Chondrocyte (in vitro differentiated cells): ENCODE results near the gene GABRQ. TPM values are rescaled to one million over a fixed set of nuclear protein-coding genes. Genes with fewer than 3 reads are reported as not detected.

Source experiments
- DNase-seq: peaks from one replicate; pipeline ENCODE4 v3.0.0; 2021; ENCODE audit warnings: mixed read lengths, low spot score
- H3K27ac Mint-ChIP-seq: one replicate; pipeline ENCODE4 v1.8.0; 2021; ENCODE audit warnings: mild to moderate bottlenecking, moderate library complexity, mixed read lengths; ENCODE audit not compliant: unreplicated experiment
- H3K27me3 Mint-ChIP-seq: 2 replicates; pipeline ENCODE4 v1.8.0; 2021; ENCODE audit warnings: low read depth, mixed read lengths
- H3K36me3 Mint-ChIP-seq: 2 replicates; pipeline ENCODE4 v1.8.0; 2021; ENCODE audit warnings: low read depth, mixed read lengths
- H3K4me1 Mint-ChIP-seq: 2 replicates; pipeline ENCODE4 v1.8.0; 2021; ENCODE audit warnings: low read depth, mild to moderate bottlenecking, mixed read lengths
- H3K4me3 Mint-ChIP-seq: one replicate; pipeline ENCODE4 v1.8.0; 2021; ENCODE audit warnings: mild to moderate bottlenecking, moderate library complexity, mixed read lengths; ENCODE audit not compliant: unreplicated experiment
- H3K9me3 Mint-ChIP-seq: 2 replicates; pipeline ENCODE4 v1.8.0; 2021; ENCODE audit warnings: low read depth, mixed read lengths
- total RNA-seq: library from RNA; stranded (reverse); gene quantifications from 3 replicates; pipeline ENCODE4 v1.2.1, GENCODE V29; 2021
- TF ChIP-seq, protein P1 (sequence below): fragments of 200-600 bp; sonication (generic); IDR thresholded peaks from 2 replicates; pipeline ENCODE4 v1.5.0; 2021; ENCODE audit warnings: antibody characterized with exemption, mild to moderate bottlenecking, moderate library complexity

GABRQ gene
- total RNA-seq, 1 donor from 2014 or later, result not detected

DNA sequence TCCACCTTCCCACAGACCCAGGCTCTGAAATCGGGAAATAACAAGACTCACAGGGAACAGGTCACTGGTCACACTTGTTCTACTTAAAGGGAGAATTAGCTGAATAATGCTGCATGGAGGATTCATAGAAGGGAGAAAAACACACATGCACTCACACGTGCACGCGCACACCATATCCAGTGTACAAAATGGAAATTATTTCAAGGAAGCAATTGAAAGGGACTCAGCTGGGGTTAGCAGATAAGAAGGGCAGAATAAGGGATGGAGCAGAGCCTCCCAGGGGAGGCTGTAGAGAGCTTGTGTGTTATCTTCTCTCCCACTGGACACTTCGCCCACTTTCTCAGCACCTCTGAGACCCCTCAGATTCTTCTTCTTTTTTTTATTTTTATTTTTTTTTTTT is 10.3 kb downstream of the GABRQ start:
- DNase-seq, result no peak
- Mint-ChIP-seq H3K4me3 (no peak overlapping the region), H3K9me3 (peaks cover 9% of the 10 kb centered on the region), H3K27ac (no peak overlapping the region), H3K36me3 (no peaks in the 10 kb centered on the region), H3K4me1 (no peaks in the 10 kb centered on the region), H3K27me3 (no peaks in the 10 kb centered on the region)
- TF ChIP-seq, protein P1, sequence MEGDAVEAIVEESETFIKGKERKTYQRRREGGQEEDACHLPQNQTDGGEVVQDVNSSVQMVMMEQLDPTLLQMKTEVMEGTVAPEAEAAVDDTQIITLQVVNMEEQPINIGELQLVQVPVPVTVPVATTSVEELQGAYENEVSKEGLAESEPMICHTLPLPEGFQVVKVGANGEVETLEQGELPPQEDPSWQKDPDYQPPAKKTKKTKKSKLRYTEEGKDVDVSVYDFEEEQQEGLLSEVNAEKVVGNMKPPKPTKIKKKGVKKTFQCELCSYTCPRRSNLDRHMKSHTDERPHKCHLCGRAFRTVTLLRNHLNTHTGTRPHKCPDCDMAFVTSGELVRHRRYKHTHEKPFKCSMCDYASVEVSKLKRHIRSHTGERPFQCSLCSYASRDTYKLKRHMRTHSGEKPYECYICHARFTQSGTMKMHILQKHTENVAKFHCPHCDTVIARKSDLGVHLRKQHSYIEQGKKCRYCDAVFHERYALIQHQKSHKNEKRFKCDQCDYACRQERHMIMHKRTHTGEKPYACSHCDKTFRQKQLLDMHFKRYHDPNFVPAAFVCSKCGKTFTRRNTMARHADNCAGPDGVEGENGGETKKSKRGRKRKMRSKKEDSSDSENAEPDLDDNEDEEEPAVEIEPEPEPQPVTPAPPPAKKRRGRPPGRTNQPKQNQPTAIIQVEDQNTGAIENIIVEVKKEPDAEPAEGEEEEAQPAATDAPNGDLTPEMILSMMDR, result no peak

DNA sequence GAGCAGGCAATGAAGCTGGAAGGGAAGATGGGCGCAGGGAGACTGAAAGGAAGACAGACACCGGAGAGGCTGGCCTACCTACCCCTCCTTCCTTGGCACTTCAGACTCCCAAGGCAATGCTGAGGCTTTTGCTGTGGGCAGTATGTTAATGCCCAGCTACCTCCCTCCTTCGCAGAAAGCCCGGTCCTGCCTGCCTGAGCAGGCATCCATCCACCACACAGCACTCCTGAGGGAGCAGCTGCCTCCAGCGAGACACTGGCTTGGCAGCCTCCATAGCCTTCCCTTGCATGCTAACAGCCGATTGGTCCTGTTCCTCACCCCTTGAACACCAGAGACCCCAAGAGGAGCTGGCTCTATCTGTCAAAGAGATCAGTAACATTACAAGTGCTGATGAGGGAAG is 14.4 kb downstream of the GABRQ start:
- peaks cover 29% of the 10 kb centered on the region for H3K9me3 Mint-ChIP-seq
- H3K4me1 Mint-ChIP-seq, result no peaks in the 10 kb centered on the region
- H3K27ac Mint-ChIP-seq, result no peak overlapping the region
- H3K36me3 Mint-ChIP-seq, result no peaks in the 10 kb centered on the region
- TF ChIP-seq, protein P1, result no peak
- H3K4me3 Mint-ChIP-seq, result no peak overlapping the region
- no peak for DNase-seq
- no peaks in the 10 kb centered on the region for H3K27me3 Mint-ChIP-seq

DNA sequence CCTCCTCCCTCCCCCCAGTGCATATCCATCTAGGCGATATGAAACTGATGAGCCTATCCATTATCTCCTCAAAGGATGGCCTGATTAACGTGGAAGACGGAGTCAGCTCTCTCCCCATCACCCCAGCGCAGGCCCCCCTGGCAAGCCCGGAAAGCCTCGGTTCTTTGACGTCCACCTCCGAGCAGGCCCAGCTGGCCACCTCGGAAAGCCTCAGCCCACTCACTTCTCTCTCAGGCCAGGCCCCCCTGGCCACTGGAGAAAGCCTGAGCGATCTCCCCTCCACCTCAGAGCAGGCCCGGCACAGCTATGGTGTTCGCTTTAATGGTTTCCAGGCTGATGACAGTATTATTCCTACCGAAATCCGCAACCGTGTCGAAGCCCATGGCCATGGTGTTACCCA is 14.8 kb downstream of the GABRQ start:
- no peak for DNase-seq
- Mint-ChIP-seq H3K4me1 (no peaks in the 10 kb centered on the region), H3K4me3 (no peak overlapping the region), H3K27me3 (no peaks in the 10 kb centered on the region), H3K27ac (no peak overlapping the region), H3K9me3 (peaks cover 30% of the 10 kb centered on the region), H3K36me3 (no peaks in the 10 kb centered on the region)
- TF ChIP-seq, protein P1, result no peak

DNA sequence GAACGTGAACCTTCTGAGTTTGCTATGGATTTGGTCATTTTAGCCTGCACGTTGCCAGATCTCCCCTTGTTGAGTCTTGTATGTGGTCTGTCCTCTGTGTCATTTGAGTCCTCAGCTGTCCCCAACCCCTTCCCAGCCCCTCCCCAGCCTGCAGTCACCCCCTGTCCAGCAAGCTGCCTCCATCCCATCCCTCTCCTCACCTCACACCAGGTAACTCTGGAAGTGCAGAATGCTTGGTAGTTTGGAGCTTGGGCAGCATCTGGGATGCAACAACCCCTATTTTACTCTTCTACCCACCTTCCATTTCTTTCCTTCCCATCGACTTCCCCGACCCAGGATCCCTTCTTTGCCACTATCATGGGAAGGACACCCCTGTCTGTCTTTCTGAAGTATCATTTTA is 18.4 kb downstream of the GABRQ start:
- H3K27me3 Mint-ChIP-seq, result no peaks in the 10 kb centered on the region
- no peaks in the 10 kb centered on the region for H3K36me3 Mint-ChIP-seq
- no peak for DNase-seq
- TF ChIP-seq, protein P1, result no peak
- H3K4me3 Mint-ChIP-seq, result no peak overlapping the region
- H3K9me3 Mint-ChIP-seq, result peaks cover 23% of the 10 kb centered on the region
- no peak overlapping the region for H3K27ac Mint-ChIP-seq
- no peaks in the 10 kb centered on the region for H3K4me1 Mint-ChIP-seq

DNA sequence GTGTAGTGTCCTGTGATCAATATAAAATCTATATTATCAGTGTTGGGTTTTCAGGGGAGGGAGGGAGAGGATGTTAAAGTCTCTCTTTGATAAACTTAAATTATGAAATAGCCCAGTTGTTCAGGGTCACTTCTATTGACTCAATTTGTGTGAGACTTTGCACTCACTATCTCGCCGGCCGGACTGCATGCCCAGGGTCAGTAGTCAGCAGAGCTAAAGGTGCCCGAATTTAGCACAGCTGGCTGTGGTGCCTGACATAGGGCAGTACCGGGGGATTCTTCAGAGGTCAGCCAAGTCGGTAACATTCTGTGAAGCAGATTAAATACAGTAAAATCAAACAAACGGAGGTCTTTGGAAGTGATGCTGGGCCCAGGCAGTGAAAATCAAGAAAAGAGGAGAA is 19.2 kb downstream of the GABRQ start:
- H3K4me3 Mint-ChIP-seq, result no peak overlapping the region
- H3K36me3 Mint-ChIP-seq, result no peaks in the 10 kb centered on the region
- no peaks in the 10 kb centered on the region for H3K4me1 Mint-ChIP-seq
- no peak overlapping the region for H3K27ac Mint-ChIP-seq
- H3K9me3 Mint-ChIP-seq, result peaks cover 23% of the 10 kb centered on the region
- TF ChIP-seq, protein P1, result no peak
- DNase-seq, result no peak
- no peaks in the 10 kb centered on the region for H3K27me3 Mint-ChIP-seq
